Spleen (tissue), 11 donors: Measurements from ENCODE around the gene PPT2. TPM values are rescaled to one million over a fixed set of nuclear protein-coding genes. Genes with fewer than 3 reads are reported as not detected.

Source experiments
- DNase-seq: peaks from one replicate; pipeline ENCODE4 v3.0.0-alpha.2; 2020
- H3K27ac ChIP-seq, 8 donors: fragments of 200-600 bp; sonication (generic) in 7 of 8; 1 replicate in 4 of 8; 2 replicates in 4 of 8; pipeline versions ENCODE4 v1.5.0 to v1.8.0; 2016 to 2021; ENCODE audit warnings: inconsistent platforms in 4 of 8, mild to moderate bottlenecking in 4 of 8, moderate library complexity in 1 of 8
- H3K27me3 ChIP-seq, 7 donors: fragments of 200-600 bp; sonication (generic) in 6 of 7; replicated peaks in 1 of 7; 1 replicate in 4 of 7; 2 replicates in 3 of 7; pipeline versions ENCODE4 v1.5.0 to v1.8.0; 2016 to 2021; ENCODE audit warnings: inconsistent platforms in 3 of 7, mild to moderate bottlenecking in 1 of 7
- H3K36me3 ChIP-seq, 6 donors: fragments of 200-600 bp; sonication (generic) in 5 of 6; 1 replicate in 4 of 6; 2 replicates in 2 of 6; pipeline versions ENCODE4 v1.5.0 to v1.8.0; 2016 to 2021; ENCODE audit warnings: inconsistent platforms in 2 of 6
- H3K4me1 ChIP-seq, 6 donors: fragments of 200-600 bp; sonication (generic) in 5 of 6; 1 replicate in 3 of 6; 2 replicates in 3 of 6; pipeline versions ENCODE4 v1.5.0 to v1.8.0; 2016 to 2021; ENCODE audit warnings: inconsistent platforms in 3 of 6
- H3K4me3 ChIP-seq, 8 donors: fragments of 200-600 bp; sonication (generic) in 7 of 8; 1 replicate in 4 of 8; 2 replicates in 4 of 8; pipeline versions ENCODE4 v1.5.0 to v1.8.0; 2016 to 2021; ENCODE audit warnings: inconsistent platforms in 4 of 8, mild to moderate bottlenecking in 4 of 8, moderate library complexity in 2 of 8
- H3K9me3 ChIP-seq, 8 donors: fragments of 200-600 bp; sonication (generic) in 7 of 8; 1 replicate in 4 of 8; 2 replicates in 4 of 8; pipeline versions ENCODE4 v1.5.0 to v1.8.0; 2016 to 2021; ENCODE audit warnings: inconsistent platforms in 4 of 8
- CTCF ChIP-seq, 11 experiments: fragments of 200-600 bp in 7 of 11; fragments of 450-650 bp in 4 of 11; sonication (generic) in 4 of 11; IDR thresholded peaks in 8 of 11; conservative IDR thresholded peaks in 3 of 11; 1 replicate in 7 of 11; 2 replicates in 4 of 11; pipeline versions ENCODE4 v1.4.0 to v1.8.0; 2016 to 2021; ENCODE audit warnings: antibody characterized with exemption in 11 of 11, inconsistent platforms in 4 of 11, mild to moderate bottlenecking in 1 of 11
- POLR2A ChIP-seq, 3 donors: fragments of 450-650 bp; IDR thresholded peaks; one replicate each; pipeline ENCODE4 v1.5.1; 2017; ENCODE audit warnings: antibody characterized with exemption in 3 of 3, mild to moderate bottlenecking in 1 of 3
- POLR2AphosphoS5 ChIP-seq, 3 donors: sonication (generic); formaldehyde crosslinking; IDR thresholded peaks; one replicate each; pipeline ENCODE4 v1.5.1; 2017; ENCODE audit warnings: antibody characterized with exemption in 3 of 3
- WGBS, 5 donors: extraction: QIAGEN DNeasy Blood & Tissue Kit in 3 of 5; methylation state at CpG; one replicate each; pipeline versions ENCODE4 v1.1.5 to v1.1.7; 2013 to 2018; 5-methylcytosine and 5-hydroxymethylcytosine counted together
- intact Hi-C: fragments of 100-400 bp; cut with DNase I; formaldehyde crosslinking; loops from one replicate; pipeline ENCODE4 v1.15.0; 2023; ENCODE audit warnings: low total_unique reads
- polyA plus RNA-seq, 3 donors: library from polyadenylated mRNA; stranded (reverse); fragments of 200-250 nt; gene quantifications; one replicate each; pipeline ENCODE4 v1.2.1, GENCODE V29; 2013
- total RNA-seq, 7 donors: library from RNA; depleted of rRNA in 3 of 7; stranded (reverse); fragments of >200 nt in 3 of 7; fragmentation: NEBNext Ultra II Directional in 4 of 7; extraction: Animal tissue kit (Norgen Biotek cat#: 25700) in 4 of 7; gene quantifications; one replicate each; pipeline versions ENCODE4 v1.1.0 to v1.2.1, GENCODE V29; 2016 to 2021
- donor health status: healthy with polysubstance abuse.
- donor health status: DM: no; HTN: no; CAD: no; lungs with moderate emphysema.
- donor health status: DM: no; HTN: no; CAD: no.
- donor health status: Bipolar disorder and iron deficiency.
- donor health status: healthy.
- donor health status: DM: no; HTN: no; CAD: no.
- donor health status: DM: yes; HTN: yes; CAD: no.

The PPT2 gene
- total and polyA plus RNA-seq, 10 donors, result 2.3 to 26.7 (median 16.8) TPM

- Histone ChIP-seq H3K4me3 (no peak overlapping the region), H3K27me3 (peaks cover 0 to 27% (median 0%) of the 10 kb centered on the region in 7 donors), H3K27ac (no peak overlapping the region), H3K36me3 (peaks cover 0 to 42% (median 16%) of the 10 kb centered on the region in 6 donors), H3K9me3 (no peaks in the 10 kb centered on the region), H3K4me1 (peaks cover 6 to 42% (median 28%) of the 10 kb centered on the region in 6 donors)
- TF ChIP-seq CTCF (IDR thresholded peaks at IDR 0.05 in 8 of 11, conservative IDR thresholded peaks at IDR 0.05 in 3 of 11) (no peak), POLR2AphosphoS5 (IDR thresholded peaks at IDR 0.05) (no peak), POLR2A (IDR thresholded peaks at IDR 0.05) (no peak)
- DNase-seq, result no peak
- WGBS, 5 donors, result 90 to 98% (median 95%) methylated on average over 9 of the region's 9 CpGs
- intact Hi-C loops, result no loop called here
Observed at GRCh38 chr6:32156891-32157290, 3.0 kb downstream of the PPT2 start.

GRCh38 chr6:32158052-32158451, 4.1 kb downstream of the PPT2 start:
- DNase-seq, result no peak
- Histone ChIP-seq H3K9me3 (no peaks in the 10 kb centered on the region), H3K4me3 (no peak overlapping the region), H3K27me3 (peaks cover 0 to 15% (median 0%) of the 10 kb centered on the region in 7 donors), H3K36me3 (peaks cover 0 to 52% (median 16%) of the 10 kb centered on the region in 6 donors), H3K4me1 (peaks cover 6 to 30% (median 20%) of the 10 kb centered on the region in 6 donors), H3K27ac (no peak overlapping the region)
- TF ChIP-seq POLR2A (IDR thresholded peaks at IDR 0.05), result no peak
- no peak for TF ChIP-seq CTCF (IDR thresholded peaks at IDR 0.05 in 8 of 11, conservative IDR thresholded peaks at IDR 0.05 in 3 of 11)
- no peak for TF ChIP-seq POLR2AphosphoS5 (IDR thresholded peaks at IDR 0.05)
- intact Hi-C loops, result no loop called here

GRCh38 chr6:32163559-32164258, 9.8 kb downstream of the PPT2 start:
- TF ChIP-seq POLR2AphosphoS5 (IDR thresholded peaks at IDR 0.05) (peak in 1 of 3 donors; percentile 13), POLR2A (IDR thresholded peaks at IDR 0.05) (no peak)
- Histone ChIP-seq H3K4me3 (no peak overlapping the region), H3K27me3 (no peaks in the 10 kb centered on the region), H3K9me3 (no peaks in the 10 kb centered on the region), H3K4me1 (no peaks in the 10 kb centered on the region), H3K27ac (peak overlapping the region in 1 of 8 donors; percentile 34), H3K36me3 (peaks cover 0 to 69% (median 15%) of the 10 kb centered on the region in 6 donors)
- 89 to 98% (median 92%) methylated on average over 7 of the region's 7 CpGs for WGBS, 5 donors
- intact Hi-C loops, result no loop called here
- peak; percentile 39 for DNase-seq

GRCh38 chr6:32164295-32164694, 10.4 kb downstream of the PPT2 start, which contains the start of gene EGFL8:
Gene EGFL8 (plus strand): TSS chr6:32164595. CDS start chr6:32166166, 1,571 bp downstream.
- no peak within 1 kb of the TSS for H3K4me3 ChIP-seq
- no peaks in the 10 kb centered on the region for H3K9me3 ChIP-seq
- H3K27ac ChIP-seq, result peak within 1 kb of the TSS in 1 of 8 donors; percentile 34
- DNase-seq, result peak; percentile 17
- intact Hi-C loops, result no loop called here
- peaks cover 0 to 70% (median 16%) of the 10 kb centered on the region in 6 donors for H3K36me3 ChIP-seq
- no peaks in the 10 kb centered on the region for H3K4me1 ChIP-seq
- no peak for TF ChIP-seq POLR2A (IDR thresholded peaks at IDR 0.05)
- no peaks in the 10 kb centered on the region for H3K27me3 ChIP-seq

GRCh38 chr6:32166411-32167061, 12.6 kb downstream of the PPT2 start:
- H3K36me3 ChIP-seq, result peaks cover 0 to 83% (median 35%) of the 10 kb centered on the region in 6 donors
- H3K4me3 ChIP-seq, result no peak overlapping the region
- DNase-seq, result peak; percentile 65
- no peaks in the 10 kb centered on the region for H3K4me1 ChIP-seq
- TF ChIP-seq POLR2A (IDR thresholded peaks at IDR 0.05), result no peak
- TF ChIP-seq POLR2AphosphoS5 (IDR thresholded peaks at IDR 0.05), result peak in 1 of 3 donors; percentile 47
- no peak overlapping the region for H3K27ac ChIP-seq
- intact Hi-C loops, result no loop called here
- WGBS, 5 donors, result 85 to 91% (median 90%) methylated on average over 17 to 30 of the region's 30 CpGs
- H3K9me3 ChIP-seq, result no peaks in the 10 kb centered on the region
- no peaks in the 10 kb centered on the region for H3K27me3 ChIP-seq
